HG02870 (cell line): ENCODE measurements around the gene COL6A3.
"Not testable (repeated sequence)": the region's sequence is repeated elsewhere in the genome, so short reads cannot be mapped to it uniquely, and the experiment has no call there.

Experiments used
- ATAC-seq: cut with Tn5 transposase; IDR thresholded peaks from one replicate; pipeline ENCODE4 v1.9.1; 2021; ENCODE audit warnings: mild to moderate bottlenecking, moderate library complexity; ENCODE audit not compliant: unreplicated experiment

Gene COL6A3

GRCh38 chr2:237422309-237422708 is 8.3 kb upstream of the COL6A3 start:
- no peak for ATAC-seq

GRCh38 chr2:237421542-237422116 is 7.7 kb upstream of the COL6A3 start:
- no peak for ATAC-seq

DNA sequence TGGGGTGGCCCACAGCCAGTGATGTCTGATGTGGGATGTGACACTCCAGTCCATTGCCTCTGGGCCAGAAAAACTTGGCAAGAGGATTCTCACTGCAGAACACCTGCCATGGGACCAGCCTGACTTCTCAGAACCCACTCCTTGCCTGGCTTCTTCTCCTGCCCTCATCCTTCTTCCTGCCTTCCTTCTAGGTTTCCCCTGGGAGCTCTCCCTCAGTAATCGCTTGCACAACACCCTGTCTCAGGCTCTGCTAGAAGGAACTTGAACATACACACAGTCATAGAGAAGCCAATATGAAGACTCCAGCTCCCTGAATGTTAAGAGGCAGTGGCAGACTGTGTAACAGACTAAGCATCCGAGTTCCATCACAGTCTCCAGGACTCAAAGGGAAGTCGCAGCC is 4.3 kb upstream of the COL6A3 start:
- no peak for ATAC-seq

- no peak for ATAC-seq
Measured at GRCh38 chr2:237412988-237413776, 782 bp downstream of the COL6A3 start.

GRCh38 chr2:237412646-237412987 is 1.3 kb downstream of the COL6A3 start:
- ATAC-seq: no peak

GRCh38 chr2:237411683-237412423 is 2.1 kb downstream of the COL6A3 start:
- no peak for ATAC-seq

GRCh38 chr2:237411092-237411601 is 2.8 kb downstream of the COL6A3 start:
- no peak for ATAC-seq

- ATAC-seq: not testable (repeated sequence)
Measured at GRCh38 chr2:237409263-237409662, 4.7 kb downstream of the COL6A3 start.

DNA sequence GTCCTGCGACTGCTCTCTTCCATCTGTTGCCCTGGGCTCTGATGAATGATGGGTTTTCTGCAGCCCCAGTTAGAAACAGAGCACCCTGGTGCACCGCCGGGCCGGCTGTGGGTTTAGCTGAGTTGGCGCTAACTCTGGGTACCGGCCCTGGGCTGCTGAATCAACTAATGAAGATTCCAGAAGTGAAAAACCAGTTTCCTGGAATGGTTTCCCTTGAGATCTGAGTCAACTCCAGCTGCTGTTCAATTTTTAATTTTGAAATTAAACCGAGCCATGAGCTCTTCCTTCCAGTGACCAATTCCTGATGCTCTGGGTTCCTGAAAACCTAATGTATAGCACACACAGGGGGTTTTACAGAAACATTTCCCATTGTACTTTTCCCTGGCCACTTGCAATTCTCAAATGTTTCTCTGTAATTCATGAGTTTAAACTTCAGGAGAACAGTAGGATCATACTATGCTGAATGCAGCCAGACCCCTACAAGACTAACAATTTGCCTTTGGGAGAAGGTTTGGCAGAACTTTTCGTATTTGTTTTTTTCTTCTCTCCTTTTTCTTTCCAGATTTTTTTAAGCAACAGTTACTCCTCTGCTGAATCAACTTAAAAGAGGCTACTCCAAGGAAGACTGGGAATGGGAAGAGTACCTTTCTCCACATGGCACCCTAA is 5.5 kb downstream of the COL6A3 start:
- no peak for ATAC-seq

- ATAC-seq: no peak
Measured at GRCh38 chr2:237407700-237408099, 6.3 kb downstream of the COL6A3 start.

- ATAC-seq: no peak
Measured at GRCh38 chr2:237406371-237406895, 7.5 kb downstream of the COL6A3 start.

- no peak for ATAC-seq
Measured at GRCh38 chr2:237405605-237406004, 8.4 kb downstream of the COL6A3 start.

- ATAC-seq: no peak
Measured at GRCh38 chr2:237405006-237405559, 8.9 kb downstream of the COL6A3 start.

DNA sequence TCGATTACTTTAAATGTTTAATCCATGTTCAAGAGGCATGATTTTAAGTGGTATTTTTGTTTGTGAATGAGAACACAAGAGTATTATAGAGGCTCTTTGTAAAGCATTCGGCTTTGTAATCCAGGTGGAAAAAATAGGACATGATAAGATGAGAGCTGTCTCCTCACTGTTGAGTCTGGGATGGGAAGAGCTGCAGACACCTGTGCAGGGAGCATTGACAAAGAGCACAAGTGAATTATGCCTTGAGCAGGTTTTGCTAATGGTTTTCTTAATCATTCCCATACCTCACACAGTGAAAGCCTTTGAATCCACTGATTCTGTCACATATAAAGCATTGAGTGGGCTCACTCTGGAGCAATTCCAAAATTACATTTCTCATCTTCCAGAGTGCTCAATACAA is 9.6 kb downstream of the COL6A3 start:
- no peak for ATAC-seq

DNA sequence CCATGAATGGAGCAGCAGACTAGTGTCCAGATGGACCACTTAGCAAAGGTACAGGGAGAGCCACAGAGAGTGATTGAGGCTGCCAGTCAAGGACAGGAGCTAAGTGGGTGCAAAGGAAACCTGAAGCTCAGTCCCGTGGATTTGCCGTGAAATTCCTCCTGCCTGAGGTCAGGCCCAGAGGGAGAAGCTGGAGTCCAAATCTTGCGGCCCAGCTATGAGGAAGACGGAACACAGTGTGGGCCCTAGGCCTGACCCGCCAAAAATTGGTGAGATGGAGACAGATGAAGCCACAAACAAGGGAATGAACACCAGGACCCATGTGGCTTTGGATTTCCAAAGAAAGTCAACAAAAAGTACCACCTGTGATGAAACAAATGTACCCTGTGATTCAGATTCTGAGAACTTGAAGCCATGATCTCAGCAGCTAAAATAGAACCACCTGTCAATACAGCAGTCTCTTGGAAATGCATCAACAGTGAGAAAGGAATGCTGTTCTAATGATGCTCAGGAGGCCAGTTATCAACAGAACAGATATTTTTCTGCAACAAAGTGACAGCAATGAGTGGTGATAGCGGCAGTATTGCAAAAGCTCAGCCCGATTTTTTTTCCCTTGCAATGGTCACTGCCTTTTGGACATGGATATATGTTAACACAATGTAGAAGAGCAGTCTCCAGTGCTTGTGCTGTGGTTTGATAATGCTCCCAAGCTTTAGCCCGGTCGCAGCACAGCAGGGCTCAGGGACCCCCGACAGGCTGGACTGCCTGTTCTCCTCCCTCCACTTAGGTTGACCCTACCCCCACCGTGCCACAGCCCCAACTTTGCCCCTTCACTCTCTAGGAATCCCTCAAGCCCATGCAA is 10.7 kb downstream of the COL6A3 start:
- no peak for ATAC-seq

DNA sequence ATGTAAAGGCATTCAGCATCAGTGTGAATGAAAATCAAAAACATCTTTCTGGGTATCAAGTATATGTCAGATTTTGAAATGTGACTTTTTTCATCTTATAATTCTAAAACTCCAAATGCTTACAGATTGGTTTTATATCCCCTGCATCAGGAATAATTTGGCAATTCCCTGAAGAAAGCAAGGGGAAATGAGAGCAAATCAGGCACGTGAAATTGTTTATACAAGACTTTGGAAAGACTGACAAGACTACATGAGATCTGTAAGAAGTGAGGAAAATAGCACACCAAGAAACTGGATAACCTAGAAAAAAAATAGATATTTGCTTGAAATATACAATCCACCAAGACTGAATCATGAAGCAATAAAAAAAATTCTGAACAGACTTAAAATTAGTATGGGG is 13.8 kb downstream of the COL6A3 start:
- ATAC-seq: no peak

DNA sequence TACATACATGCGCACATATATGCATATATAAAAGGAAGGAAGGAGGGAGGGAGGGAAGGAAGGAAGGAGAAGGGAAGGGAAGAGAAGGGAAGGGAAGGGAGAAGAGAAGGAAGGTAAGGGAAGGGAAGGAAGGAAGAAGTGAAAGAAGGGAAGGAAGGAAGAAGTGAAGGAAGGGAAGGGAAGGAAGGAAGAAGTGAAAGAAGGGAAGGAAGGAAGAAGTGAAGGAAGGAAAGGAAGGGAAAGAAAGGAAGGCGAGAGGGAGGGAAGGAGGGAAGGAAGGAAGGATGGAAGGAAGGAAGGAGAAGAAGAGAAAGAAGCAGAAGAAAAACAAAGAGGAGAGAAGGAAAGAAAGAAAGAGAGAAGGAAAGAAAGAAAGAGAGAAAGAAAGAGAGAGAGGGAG is 16.9 kb downstream of the COL6A3 start:
- ATAC-seq: no peak

DNA sequence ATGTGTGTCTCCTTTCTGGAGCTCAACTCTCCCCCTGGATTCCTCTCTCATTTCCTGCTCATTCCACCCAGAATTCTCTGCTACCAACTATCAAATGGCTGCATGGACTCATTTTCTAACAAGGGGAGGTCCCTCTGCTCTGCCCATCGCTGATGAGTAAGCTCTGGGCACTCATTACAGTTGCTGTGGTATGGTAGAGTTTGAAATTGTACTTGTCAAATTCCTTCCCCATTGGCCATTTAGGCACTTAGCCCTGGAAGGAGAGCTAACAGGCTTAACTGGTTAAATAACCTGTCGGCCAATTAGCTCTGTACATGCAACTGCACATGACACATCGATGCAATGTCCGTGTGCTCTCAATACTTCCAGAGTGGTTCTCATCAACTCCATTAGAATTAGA is 20.4 kb downstream of the COL6A3 start:
- ATAC-seq: no peak

DNA sequence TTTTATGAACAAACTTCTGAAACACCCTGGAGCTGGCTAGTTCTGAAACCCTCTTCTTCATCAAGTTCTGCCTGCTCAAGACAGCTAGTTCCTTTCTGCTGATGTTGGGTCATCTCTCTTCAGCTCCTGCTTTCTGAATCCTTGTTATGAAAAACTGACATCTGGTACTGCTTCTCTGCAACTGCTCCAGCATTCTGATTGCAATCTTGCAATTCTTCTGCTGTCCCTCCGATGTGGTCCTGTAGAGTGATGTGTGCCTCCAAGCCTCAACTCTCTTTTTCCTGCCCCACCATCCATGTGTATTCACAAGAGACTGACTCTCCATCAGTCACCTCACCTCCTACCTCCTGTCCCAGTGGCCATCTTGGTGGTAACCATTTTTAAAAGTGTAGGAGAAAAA is 21.8 kb downstream of the COL6A3 start:
- no peak for ATAC-seq

DNA sequence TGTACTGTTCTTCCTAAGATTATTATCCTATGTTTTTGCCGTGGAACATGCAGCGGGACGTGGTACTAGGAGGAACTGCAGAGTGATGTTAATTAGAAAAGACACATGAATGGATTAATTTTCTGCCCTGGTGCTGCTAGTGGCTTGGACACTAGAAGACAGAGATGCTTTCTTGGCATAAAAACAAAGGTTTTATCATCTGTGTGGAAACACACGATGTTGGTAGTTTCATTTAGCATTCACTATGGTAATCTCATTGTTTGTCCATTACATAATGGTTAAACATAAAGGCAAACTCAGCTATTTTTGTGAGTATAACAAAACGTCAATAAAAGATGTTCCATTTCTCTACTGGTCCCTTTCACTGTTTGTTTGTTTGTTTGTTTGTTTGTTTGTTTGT is 22.8 kb downstream of the COL6A3 start:
- ATAC-seq: no peak
